HG02938 (cell line): Measurements from ENCODE around the gene CLCNKB.

ENCODE experiments used
- ATAC-seq: cut with Tn5 transposase; IDR thresholded peaks from one replicate; pipeline ENCODE4 v1.9.1; 2021; ENCODE audit warnings: mild to moderate bottlenecking, moderate library complexity; ENCODE audit not compliant: unreplicated experiment

CLCNKB gene

DNA sequence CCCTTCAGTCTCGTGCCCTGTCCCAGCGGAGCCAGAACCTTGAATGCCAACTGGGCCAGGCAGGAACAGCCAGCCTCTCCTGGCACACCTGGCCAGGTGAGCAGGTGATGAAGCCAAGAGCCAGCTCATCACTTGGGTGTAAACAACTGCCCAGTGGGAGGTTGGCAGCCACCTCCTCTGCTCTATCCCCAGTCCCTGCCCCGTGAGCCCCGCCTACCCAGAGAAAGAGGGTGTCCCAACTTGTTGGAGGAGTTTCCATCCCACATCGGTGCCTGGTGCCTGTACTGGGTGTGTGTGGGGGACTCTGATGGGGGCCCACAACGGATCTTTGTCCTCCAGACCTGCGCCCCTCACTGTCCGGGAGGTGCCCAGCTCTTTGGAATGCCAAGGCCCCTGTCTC lies 47.7 kb downstream of the CLCNKB start:
- no peak for ATAC-seq

DNA sequence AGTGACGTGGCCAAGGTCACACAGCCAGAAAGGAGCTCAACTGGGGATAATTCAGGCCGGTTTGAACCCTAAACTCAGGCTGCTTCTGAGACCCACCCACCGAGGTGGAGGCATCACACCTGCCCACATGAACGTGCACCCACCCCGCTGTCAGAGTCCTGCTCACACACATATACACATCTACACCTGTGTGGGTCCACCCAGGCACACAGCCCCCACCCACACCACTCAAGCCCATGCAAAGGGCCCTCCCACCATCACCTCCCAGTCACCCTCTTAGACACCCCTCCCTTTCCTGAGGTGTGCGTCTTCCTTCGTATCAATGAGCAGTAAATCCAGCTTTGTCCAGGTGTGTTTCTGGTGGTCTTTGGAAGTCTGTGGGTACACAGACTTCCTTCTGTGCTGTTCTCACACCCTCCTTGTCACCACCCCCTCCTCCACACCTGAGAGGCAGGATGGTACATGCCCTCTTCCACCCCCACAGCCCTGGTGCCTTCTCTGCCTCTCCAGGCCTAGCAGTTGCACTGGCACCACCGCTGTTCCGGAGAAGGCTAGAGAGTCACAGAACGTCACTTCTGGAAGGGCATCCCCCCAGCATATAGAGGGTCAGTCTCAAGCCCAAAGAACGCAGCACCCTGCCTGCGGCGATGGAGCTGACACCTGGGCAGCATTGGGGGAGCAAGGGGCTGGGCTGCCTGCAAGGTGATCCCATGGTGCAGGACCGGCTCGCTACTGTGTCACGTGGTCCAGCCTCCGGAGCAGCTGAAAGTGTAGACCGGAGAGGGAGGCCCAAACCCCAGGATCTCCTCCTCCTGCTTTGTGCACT lies 48.7 kb downstream of the CLCNKB start:
- no peak for ATAC-seq

DNA sequence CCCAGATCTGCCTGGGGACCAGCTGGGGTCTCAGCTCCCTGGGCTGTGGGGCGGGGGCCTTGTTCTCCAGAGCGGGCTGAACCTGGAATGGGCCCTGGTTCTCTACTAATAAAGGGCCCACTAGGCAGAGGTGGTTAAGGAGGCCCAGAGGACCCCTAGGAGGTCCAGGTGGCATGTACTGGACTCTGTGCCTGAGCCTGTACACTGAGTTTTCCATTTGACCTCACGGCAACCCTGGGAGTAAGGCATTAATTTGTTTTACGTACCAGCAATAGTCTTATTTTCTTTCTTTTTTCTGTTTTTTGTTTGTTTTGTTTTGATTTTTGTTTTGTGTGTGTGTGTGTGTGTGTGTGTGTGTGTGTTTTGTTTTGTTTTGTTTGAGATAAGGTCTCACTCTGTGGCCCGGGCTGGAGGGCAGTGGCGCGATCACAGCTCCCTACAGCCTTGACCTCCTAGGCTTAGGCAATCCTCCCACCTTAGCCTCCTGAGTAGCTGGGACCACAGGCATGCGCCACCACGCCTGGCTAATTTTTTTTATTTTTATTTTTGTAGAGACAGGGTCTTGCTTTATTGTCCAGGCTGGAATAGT lies 49.4 kb downstream of the CLCNKB start:
- ATAC-seq = no peak

DNA sequence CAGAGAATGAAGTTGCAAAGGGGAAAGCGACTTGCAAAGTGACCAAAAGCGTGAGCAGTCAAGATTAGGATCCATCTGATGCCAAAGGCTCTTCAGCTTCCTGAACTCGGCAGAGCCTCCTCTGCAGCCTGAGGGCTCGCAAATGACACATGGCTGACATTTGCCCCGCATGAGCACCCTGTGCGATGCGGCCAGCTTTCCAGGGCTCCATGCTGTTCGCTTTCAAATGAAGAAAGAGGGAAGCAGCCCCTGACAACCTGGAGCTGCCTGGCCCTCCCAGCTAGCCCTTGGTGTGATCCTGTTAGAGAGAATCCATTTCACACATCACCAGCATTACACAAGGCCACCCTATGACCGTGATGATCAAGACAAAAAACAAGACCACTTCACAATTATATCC lies 50.0 kb downstream of the CLCNKB start:
- no peak for ATAC-seq

DNA sequence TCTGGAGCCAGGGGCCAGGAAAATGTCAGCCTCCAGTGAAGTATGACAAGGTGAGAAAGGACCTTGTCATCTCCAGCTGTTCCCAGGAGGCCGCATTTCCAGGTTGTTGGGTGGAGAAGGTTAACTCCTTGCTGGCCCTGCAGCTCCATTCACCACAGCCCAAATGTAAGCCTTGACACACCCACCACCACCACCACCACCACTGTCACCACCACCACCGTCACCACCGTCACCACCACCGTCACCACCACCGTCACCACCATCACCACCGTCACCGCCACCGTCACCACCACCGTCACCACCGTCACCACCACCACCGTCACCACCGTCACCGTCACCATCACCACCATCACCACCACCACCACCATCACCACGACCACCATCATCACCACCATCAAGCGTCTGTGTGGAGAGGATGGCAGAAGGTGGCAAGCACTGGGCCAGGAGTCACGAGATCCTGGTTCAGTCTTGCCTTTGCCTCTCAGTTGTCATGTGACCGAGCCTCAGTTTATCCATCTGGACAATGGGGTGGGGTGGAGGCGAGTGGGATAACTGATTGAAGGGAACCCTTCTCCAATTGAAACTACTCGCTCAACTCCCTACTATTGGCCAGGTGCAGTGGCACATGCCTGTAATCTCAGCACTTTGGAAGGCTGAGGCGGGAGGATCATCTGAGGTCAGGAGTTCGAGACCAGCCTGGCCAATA lies 51.0 kb downstream of the CLCNKB start:
- ATAC-seq = no peak

DNA sequence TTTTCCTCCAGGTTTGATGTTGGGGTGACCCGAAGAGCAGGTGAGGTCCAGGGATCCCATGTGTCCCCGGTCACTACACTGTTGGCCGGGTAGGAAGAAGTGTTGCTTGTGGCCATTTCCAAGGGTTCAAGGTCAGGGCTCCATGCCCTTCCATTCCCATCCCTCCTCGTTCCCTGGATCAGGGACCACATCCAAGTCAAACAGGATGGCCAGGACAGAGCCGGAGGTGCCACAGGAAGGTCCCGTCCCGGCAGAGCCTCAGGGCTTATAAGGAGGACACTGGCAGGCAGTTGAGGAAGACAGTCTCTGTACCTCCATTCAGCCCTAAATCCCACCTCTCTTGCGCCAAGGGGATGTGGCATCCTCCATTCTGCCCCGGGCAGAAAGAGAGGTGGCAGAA lies 51.9 kb downstream of the CLCNKB start:
- ATAC-seq = no peak

DNA sequence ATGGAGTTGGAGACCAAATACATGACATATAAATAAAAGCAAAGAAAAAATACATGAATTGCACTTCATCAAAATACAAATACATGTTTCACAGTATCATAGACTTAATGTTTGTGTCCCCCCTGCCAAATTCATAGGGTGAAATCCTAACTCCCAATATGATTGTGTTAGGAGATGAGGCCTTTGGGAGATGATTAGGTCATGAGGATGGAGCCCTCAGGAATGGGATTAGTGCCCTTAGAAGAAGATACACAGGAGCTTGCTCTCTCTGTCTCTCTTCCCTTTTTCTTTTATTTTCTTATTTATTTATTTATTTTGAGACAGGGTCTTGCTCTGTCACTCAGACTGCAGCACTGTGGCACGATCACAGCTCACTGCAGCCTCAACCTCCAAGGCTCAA lies 55.8 kb downstream of the CLCNKB start:
- ATAC-seq = no peak

DNA sequence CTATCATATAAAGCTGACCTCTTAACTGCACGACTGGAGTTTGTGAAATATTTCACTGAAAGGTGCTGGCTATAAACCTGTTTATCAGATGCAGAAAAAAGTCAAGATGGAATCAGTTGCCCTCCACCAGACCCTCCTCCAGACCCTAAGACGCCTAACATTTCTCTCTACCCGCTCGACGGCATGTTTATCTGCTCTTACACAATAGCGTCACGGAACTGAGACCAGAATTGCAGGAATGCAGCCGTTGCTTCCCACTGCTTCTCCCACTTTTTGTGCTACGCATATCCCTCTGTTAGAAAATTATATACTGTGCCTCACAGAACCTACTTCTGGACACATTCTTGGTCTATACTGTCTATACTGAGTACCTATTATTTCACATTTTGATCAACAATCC lies 58.0 kb downstream of the CLCNKB start:
- no peak for ATAC-seq
